OCI-LY3 (cell line): Measurements from ENCODE around the gene GRB14.

ENCODE experiments used
- CTCF ChIP-seq: fragments of 200-600, 300-600 bp; sonication (generic); IDR thresholded peaks from 2 replicates; pipeline ENCODE4 v1.5.1; 2014; ENCODE audit warnings: antibody characterized with exemption, low read length, low read depth
- EZH2phosphoT487 ChIP-seq: fragments of 200-600 bp; shearing (Covaris generic); IDR thresholded peaks from 2 replicates; pipeline ENCODE4 v1.6.1; 2018; ENCODE audit warnings: antibody characterized with exemption, mixed run types, low read depth

- TF ChIP-seq CTCF (no peak), EZH2phosphoT487 (no peak)
Observed at GRCh38 chr2:164597983-164598382, 23.3 kb downstream of the GRB14 start.
